DND-41 (cell line): ENCODE data around the gene RNF182.

Source experiments
- ATAC-seq: fragments of 200-7000 bp; cut with Tn5 transposase; 3 replicates; pipeline ENCODE4 v1.9.1; 2021; ENCODE audit warnings: low read depth; ENCODE audit not compliant: insufficient read depth
- DNase-seq: peaks from one replicate; pipeline ENCODE4 v3.0.0-alpha.2; 2020
- H2AFZ ChIP-seq: 2 replicates; pipeline ENCODE4 v1.6.0; 2012; ENCODE audit warnings: low read depth, low read length
- H3K27ac ChIP-seq: 2 replicates; pipeline ENCODE4 v1.5.1; 2012; ENCODE audit warnings: low read length, inconsistent platforms
- H3K27me3 ChIP-seq: fragments of 200-600 bp; sonication (generic); 2 replicates; pipeline ENCODE4 v1.6.0; 2012; ENCODE audit warnings: low read length, mild to moderate bottlenecking, inconsistent platforms; ENCODE audit not compliant: insufficient read depth, poor library complexity
- H3K36me3 ChIP-seq: 2 replicates; pipeline ENCODE4 v1.5.1; 2012; ENCODE audit warnings: low read length, inconsistent platforms; ENCODE audit not compliant: insufficient read depth
- H3K4me1 ChIP-seq: 2 replicates; pipeline ENCODE4 v1.5.1; 2012; ENCODE audit warnings: mild to moderate bottlenecking, low read length; ENCODE audit not compliant: insufficient read depth
- H3K4me2 ChIP-seq: 2 replicates; pipeline ENCODE4 v1.6.0; 2012; ENCODE audit warnings: mild to moderate bottlenecking, moderate library complexity, low read length, inconsistent platforms; ENCODE audit not compliant: insufficient read depth
- H3K4me3 ChIP-seq, 2 experiments: fragments of 200-600 bp in 1 of 2; shearing (Covaris generic) in 1 of 2; 2 replicates each; pipeline ENCODE4 v1.5.1; 2012 to 2016; ENCODE audit warnings: inconsistent platforms in 2 of 2, low read length in 2 of 2, mild to moderate bottlenecking in 2 of 2, low read depth in 1 of 2, moderate library complexity in 1 of 2
- H3K79me2 ChIP-seq: 2 replicates; pipeline ENCODE4 v1.6.0; 2012; ENCODE audit warnings: low read length, inconsistent platforms; ENCODE audit not compliant: insufficient read depth
- H3K9ac ChIP-seq: 2 replicates; pipeline ENCODE4 v1.6.0; 2012; ENCODE audit warnings: low read depth, mild to moderate bottlenecking, inconsistent platforms, low read length, moderate library complexity
- H3K9me3 ChIP-seq: 2 replicates; pipeline ENCODE4 v1.5.1; 2012; ENCODE audit warnings: low read length, moderate library complexity, mild to moderate bottlenecking, inconsistent platforms; ENCODE audit not compliant: insufficient read depth, severe bottlenecking
- H4K20me1 ChIP-seq: 2 replicates; pipeline ENCODE4 v1.6.0; 2012; ENCODE audit warnings: low read length; ENCODE audit not compliant: insufficient read depth
- CTCF ChIP-seq: IDR thresholded peaks from 2 replicates; pipeline ENCODE4 v1.5.1; 2012; ENCODE audit warnings: borderline replicate concordance, low read length, moderate library complexity, mild to moderate bottlenecking; ENCODE audit not compliant: poor library complexity, severe bottlenecking; ENCODE audit errors: extremely low read depth
- EZH2 ChIP-seq: IDR thresholded peaks from 3 replicates; pipeline ENCODE4 v1.6.1; 2012; ENCODE audit warnings: borderline replicate concordance, low read depth, mild to moderate bottlenecking, moderate library complexity, low read length, inconsistent platforms; ENCODE audit not compliant: severe bottlenecking

Gene RNF182

GRCh38 chr6:14001329-14002012 lies 76.7 kb downstream of the RNF182 start:
- no peak overlapping the region for H2AFZ ChIP-seq
- TF ChIP-seq EZH2 (no peak), CTCF (no peak)

GRCh38 chr6:14002176-14002947 lies 77.6 kb downstream of the RNF182 start:
- Histone ChIP-seq H3K27me3 (peaks cover 3% of the 10 kb centered on the region), H3K4me2 (no peak overlapping the region), H2AFZ (no peak overlapping the region), H3K36me3 (no peaks in the 10 kb centered on the region), H3K4me3 (no peak overlapping the region), H3K79me2 (no peaks in the 10 kb centered on the region), H3K9ac (no peak overlapping the region), H3K27ac (no peak overlapping the region), H3K9me3 (no peaks in the 10 kb centered on the region), H3K4me1 (no peaks in the 10 kb centered on the region), H4K20me1 (no peaks in the 10 kb centered on the region)
- no peak for ATAC-seq
- TF ChIP-seq CTCF (peak; percentile 18), EZH2 (no peak)
- DNase-seq = no peak

More at GRCh38 chr6:14001329-14002012, 76.7 kb downstream of the RNF182 start:
- no peak for DNase-seq
- Histone ChIP-seq H3K36me3 (no peaks in the 10 kb centered on the region), H4K20me1 (no peaks in the 10 kb centered on the region), H3K9me3 (no peaks in the 10 kb centered on the region), H3K9ac (no peak overlapping the region), H3K27me3 (peaks cover 3% of the 10 kb centered on the region), H3K27ac (no peak overlapping the region), H3K4me3 (no peak overlapping the region), H3K79me2 (no peaks in the 10 kb centered on the region), H3K4me2 (no peak overlapping the region), H3K4me1 (no peaks in the 10 kb centered on the region)
- ATAC-seq = no peak

- no peaks in the 10 kb centered on the region for H3K79me2 ChIP-seq
- no peaks in the 10 kb centered on the region for H3K4me1 ChIP-seq
Measured at GRCh38 chr6:14004258-14004657, 79.5 kb downstream of the RNF182 start.

More at GRCh38 chr6:14004258-14004657, 79.5 kb downstream of the RNF182 start:
- no peaks in the 10 kb centered on the region for H3K36me3 ChIP-seq
- no peak overlapping the region for H2AFZ ChIP-seq
- no peaks in the 10 kb centered on the region for H4K20me1 ChIP-seq
- no peak overlapping the region for H3K4me2 ChIP-seq
- H3K9ac ChIP-seq = no peak overlapping the region
- ATAC-seq = no peak
- no peak overlapping the region for H3K27ac ChIP-seq
- TF ChIP-seq CTCF (no peak), EZH2 (no peak)
- H3K9me3 ChIP-seq = no peaks in the 10 kb centered on the region
- no peak overlapping the region for H3K4me3 ChIP-seq
- DNase-seq = no peak
- peaks cover 10% of the 10 kb centered on the region for H3K27me3 ChIP-seq
